ENCODE results near the gene FAM209B.

- TF ChIP-seq, protein P1, sequence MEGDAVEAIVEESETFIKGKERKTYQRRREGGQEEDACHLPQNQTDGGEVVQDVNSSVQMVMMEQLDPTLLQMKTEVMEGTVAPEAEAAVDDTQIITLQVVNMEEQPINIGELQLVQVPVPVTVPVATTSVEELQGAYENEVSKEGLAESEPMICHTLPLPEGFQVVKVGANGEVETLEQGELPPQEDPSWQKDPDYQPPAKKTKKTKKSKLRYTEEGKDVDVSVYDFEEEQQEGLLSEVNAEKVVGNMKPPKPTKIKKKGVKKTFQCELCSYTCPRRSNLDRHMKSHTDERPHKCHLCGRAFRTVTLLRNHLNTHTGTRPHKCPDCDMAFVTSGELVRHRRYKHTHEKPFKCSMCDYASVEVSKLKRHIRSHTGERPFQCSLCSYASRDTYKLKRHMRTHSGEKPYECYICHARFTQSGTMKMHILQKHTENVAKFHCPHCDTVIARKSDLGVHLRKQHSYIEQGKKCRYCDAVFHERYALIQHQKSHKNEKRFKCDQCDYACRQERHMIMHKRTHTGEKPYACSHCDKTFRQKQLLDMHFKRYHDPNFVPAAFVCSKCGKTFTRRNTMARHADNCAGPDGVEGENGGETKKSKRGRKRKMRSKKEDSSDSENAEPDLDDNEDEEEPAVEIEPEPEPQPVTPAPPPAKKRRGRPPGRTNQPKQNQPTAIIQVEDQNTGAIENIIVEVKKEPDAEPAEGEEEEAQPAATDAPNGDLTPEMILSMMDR (IDR thresholded peaks at IDR 0.05): no peak
- TF ChIP-seq POLR2A (IDR thresholded peaks at IDR 0.05): no peak
- no peak for TF ChIP-seq POLR2AphosphoS5 (IDR thresholded peaks at IDR 0.05)
- no peak for TF ChIP-seq EP300 (IDR thresholded peaks at IDR 0.05)
Observed at GRCh38 chr20:56579301-56579710, 46.3 kb downstream of the FAM209B start.

Data from stomach (tissue), 4 donors.